ENCODE data around the gene ACSBG1.

DNA sequence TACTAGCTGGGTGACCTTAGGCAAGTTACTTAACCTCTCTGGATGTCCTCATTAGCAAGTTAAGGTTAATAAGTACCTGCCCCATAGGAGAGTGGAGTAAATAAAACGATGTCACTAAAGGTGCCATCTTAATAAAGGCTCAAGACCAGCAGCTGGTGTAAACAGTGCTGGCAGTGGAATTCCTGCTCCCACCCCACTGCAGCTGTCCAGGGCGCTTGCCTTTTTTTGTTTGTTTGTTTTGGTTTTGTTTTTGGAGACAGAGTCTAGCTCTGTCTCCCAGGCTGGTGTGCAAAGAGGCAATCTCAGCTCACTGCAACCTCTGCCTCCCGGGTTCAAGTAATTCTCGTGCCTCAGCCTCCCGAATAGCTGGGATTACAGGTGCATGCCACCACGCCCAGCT lies 56.3 kb downstream of the ACSBG1 start:
- TF ChIP-seq, protein P1, sequence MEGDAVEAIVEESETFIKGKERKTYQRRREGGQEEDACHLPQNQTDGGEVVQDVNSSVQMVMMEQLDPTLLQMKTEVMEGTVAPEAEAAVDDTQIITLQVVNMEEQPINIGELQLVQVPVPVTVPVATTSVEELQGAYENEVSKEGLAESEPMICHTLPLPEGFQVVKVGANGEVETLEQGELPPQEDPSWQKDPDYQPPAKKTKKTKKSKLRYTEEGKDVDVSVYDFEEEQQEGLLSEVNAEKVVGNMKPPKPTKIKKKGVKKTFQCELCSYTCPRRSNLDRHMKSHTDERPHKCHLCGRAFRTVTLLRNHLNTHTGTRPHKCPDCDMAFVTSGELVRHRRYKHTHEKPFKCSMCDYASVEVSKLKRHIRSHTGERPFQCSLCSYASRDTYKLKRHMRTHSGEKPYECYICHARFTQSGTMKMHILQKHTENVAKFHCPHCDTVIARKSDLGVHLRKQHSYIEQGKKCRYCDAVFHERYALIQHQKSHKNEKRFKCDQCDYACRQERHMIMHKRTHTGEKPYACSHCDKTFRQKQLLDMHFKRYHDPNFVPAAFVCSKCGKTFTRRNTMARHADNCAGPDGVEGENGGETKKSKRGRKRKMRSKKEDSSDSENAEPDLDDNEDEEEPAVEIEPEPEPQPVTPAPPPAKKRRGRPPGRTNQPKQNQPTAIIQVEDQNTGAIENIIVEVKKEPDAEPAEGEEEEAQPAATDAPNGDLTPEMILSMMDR (IDR thresholded peaks at IDR 0.05; ENCODE audit: borderline replicate concordance, extremely low read depth, low read length, poor library complexity, severe bottlenecking) = no peak
- TF ChIP-seq EZH2 (IDR thresholded peaks at IDR 0.05; ENCODE audit: borderline replicate concordance, low read depth, low read length, severe bottlenecking) = no peak

Data from DND-41 (cell line).